ENCODE results near the gene KRT84. TPM values are rescaled to one million over a fixed set of nuclear protein-coding genes. Genes with fewer than 3 reads are reported as not detected.
A peak's percentile ranks its signal among the peaks of the same experiment; 100 is the strongest.

The KRT84 gene
- total and polyA plus RNA-seq, 9 of the 15 experiments (the other 6 are each of a cell fraction or from before 2014, with no cell fraction given): not detected

DNA sequence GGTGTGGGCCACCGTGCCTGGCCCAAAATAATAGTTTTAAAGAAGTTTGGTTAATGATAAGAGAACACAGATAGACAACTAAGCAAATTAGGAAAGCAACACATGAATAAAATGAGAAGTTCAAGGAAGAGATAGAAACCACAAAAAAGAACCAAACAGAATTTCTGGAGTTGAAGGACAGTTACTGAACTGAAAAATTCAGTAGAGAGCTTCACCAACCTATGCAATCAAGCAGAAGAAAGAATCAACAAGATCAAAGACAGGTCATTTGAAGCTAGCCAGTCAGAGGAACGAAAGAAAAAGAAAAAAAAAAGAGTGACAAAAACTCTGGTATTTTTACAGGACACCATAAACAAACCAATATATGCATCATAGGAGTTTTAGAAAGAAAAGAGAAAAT lies 48.8 kb downstream of the KRT84 start:
- POLR2A ChIA-PET: interaction anchor here (1.3 kb wide), 1 partner anchor 9 kb away, joined by 3 read pairs; no protein-coding TSS in a partner anchor
- CTCF ChIA-PET (ENCODE audit: low intra/inter-chr PET ratio): no interaction called here
- no peaks in the 10 kb centered on the region for H3K79me2 ChIP-seq (ENCODE audit: control insufficient read depth, insufficient read depth, low read length)

More for the DNA sequence above, 48.8 kb downstream of the KRT84 start:
- DNase-seq (ENCODE audit: extremely low read depth in 1 of 4, low spot score in 3 of 4): no peak
- 0% methylated on average over 2 of the region's 2 CpGs for WGBS (ENCODE audit: insufficient coverage, low coverage, missing lambda C conversion rate)
- ATAC-seq: no peak
- Histone ChIP-seq H3K27me3 (ENCODE audit: control insufficient read depth in 2 of 2, insufficient read depth in 2 of 2, low read length in 2 of 2) (peaks cover 0 to 20% of the 10 kb centered on the region in 2 experiments; a peak in 2 of 5 replicates), H3K4me2 (ENCODE audit: insufficient read depth, low read length) (no peak overlapping the region), H3K9ac (ENCODE audit: insufficient read depth in 1 of 2, low read depth in 2 of 2, low read length in 2 of 2) (no peak overlapping the region), H3K9me3 (replicated peaks; ENCODE audit: control insufficient read depth, insufficient read depth, low read depth, low read length) (no peaks in the 10 kb centered on the region), H4K20me1 (replicated peaks; ENCODE audit: control insufficient read depth, insufficient read depth, low read length) (no peaks in the 10 kb centered on the region), H3K27ac (ENCODE audit: extremely low read depth, low read depth, low read length) (no peak overlapping the region), H3K4me3 (no peak overlapping the region), H3K4me1 (replicated peaks in 1 of 2; ENCODE audit: control insufficient read depth in 2 of 2, insufficient read depth in 2 of 2, low read length in 2 of 2) (no peaks in the 10 kb centered on the region), H3K9me1 (ENCODE audit: control insufficient read depth, insufficient read depth, low read length) (no peaks in the 10 kb centered on the region), H2AFZ (ENCODE audit: low read depth, low read length) (no peak overlapping the region), H3K36me3 (ENCODE audit: control insufficient read depth, insufficient read depth, low read length) (no peaks in the 10 kb centered on the region)
- intact Hi-C loops (cut with micrococcal nuclease) (no loop called here), in situ Hi-C loops (cut with MboI) (no loop called here)
- TF ChIP-seq, protein P1, sequence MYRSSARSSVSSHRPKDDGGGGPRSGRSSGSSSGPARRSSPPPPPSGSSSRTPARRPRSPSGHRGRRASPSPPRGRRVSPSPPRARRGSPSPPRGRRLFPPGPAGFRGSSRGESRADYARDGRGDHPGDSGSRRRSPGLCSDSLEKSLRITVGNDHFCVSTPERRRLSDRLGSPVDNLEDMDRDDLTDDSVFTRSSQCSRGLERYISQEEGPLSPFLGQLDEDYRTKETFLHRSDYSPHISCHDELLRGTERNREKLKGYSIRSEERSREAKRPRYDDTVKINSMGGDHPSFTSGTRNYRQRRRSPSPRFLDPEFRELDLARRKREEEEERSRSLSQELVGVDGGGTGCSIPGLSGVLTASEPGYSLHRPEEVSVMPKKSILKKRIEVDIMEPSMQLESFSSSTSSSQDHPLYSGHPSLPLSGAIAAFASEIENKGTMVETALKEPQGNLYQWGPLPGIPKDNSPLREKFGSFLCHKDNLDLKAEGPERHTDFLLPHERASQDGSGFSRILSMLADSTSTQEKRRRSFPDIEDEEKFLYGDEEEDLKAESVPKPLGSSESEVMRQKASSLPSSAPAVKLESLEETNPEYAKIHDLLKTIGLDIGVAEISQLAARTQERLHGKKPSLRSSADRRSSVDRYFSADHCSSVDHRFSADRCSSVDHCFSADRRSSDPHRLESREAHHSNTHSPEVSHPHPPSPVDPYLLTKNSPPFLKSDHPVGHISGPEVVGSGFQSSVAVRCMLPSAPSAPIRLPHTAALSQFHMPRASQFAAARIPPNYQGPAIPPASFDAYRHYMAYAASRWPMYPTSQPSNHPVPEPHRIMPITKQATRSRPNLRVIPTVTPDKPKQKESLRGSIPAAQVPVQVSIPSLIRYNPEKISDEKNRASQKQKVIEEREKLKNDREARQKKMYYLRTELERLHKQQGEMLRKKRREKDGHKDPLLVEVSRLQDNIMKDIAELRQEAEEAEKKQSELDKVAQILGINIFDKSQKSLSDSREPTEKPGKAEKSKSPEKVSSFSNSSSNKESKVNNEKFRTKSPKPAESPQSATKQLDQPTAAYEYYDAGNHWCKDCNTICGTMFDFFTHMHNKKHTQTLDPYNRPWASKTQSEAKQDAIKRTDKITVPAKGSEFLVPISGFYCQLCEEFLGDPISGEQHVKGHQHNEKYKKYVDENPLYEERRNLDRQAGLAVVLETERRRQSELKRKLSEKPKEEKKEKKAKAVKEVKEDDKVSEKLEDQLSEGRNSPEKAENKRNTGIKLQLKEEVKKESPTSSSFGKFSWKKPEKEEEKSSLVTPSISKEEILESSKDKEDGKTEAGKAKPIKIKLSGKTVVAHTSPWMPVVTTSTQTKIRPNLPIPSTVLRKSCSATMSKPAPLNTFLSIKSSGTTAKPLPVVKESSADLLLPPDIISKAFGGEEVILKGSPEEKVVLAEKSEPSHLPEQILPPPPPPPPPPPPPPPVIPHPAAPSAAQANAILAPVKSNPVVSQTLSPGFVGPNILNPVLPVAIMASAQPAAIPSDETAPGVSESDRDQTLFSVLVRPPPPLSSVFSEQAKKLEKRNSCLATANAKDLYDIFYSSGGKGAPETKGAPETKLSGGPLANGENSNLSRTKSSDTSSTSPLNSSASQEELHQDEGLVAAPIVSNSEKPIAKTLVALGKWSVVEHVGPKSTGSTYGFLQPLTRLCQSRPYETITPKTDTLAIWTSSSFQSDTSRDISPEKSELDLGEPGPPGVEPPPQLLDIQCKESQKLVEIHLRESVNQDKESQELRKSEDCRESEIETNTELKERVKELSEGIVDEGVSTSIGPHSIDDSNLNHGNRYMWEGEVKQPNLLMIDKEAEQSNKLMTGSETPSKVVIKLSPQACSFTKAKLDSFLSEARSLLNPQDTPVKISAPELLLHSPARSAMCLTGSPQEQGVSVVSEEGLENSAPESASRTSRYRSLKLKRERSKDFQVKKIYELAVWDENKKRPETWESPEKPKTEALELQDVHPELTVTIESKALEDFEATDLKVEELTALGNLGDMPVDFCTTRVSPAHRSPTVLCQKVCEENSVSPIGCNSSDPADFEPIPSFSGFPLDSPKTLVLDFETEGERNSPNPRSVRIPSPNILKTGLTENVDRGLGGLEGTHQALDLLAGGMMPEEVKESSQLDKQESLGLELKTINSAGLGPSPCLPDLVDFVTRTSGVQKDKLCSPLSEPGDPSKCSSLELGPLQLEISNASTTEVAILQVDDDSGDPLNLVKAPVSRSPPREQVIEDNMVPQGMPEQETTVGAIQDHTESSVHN (IDR thresholded peaks at IDR 0.05; ENCODE audit: borderline replicate concordance in 1 of 2, low read depth in 1 of 2): no peak
- peak; percentile 52 for TF ChIP-seq ZNF280A (IDR thresholded peaks at IDR 0.05; ENCODE audit: low read depth, partially characterized antibody)
- BruUV-seq (replicated peaks): no TSS peak
- FAIRE-seq: no peak
